GM12891 (cell line): ENCODE data around the gene AHCYL2.

Experiments used
- POLR2A ChIP-seq: IDR thresholded peaks from 2 replicates; pipeline ENCODE4 v1.6.1; 2011; ENCODE audit warnings: low read depth, low read length, control low read depth
- POLR2AphosphoS5 ChIP-seq: IDR thresholded peaks from 2 replicates; pipeline ENCODE4 v1.6.1; 2011; ENCODE audit warnings: low read depth, low read length, control low read depth
- TAF1 ChIP-seq: IDR thresholded peaks from 2 replicates; pipeline ENCODE4 v1.6.1; 2011; ENCODE audit warnings: low read depth, low read length, control low read depth

DNA sequence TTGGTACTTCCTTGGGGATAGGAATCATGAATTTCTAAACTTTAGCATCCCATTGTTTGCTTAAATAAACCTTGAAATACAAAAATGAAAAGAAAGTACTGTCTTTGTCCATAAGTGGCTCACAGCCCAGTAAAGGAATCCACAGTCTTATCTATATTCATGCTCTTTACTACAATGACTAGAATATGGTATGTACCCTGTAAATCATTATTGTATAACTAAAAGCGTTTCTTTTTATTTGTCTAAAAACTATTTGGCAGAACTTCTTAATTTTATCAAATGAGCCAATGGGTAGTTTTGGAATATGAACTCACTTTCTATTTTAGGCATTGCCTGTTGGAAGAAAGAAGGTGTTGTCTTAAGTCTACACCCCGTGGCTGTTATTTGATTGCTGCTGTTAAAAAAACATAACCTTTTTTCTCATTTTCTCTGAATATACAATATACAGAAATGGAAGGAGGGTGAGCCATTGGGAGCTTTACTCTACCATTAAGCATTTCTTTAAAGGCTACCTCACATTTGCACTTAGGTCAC, 197.0 kb downstream of the AHCYL2 start:
- TF ChIP-seq POLR2A (no peak), TAF1 (no peak), POLR2AphosphoS5 (no peak)
